Neural cell (in vitro differentiated cells): Measurements from ENCODE around the gene MAN2B1. TPM values are rescaled to one million over a fixed set of nuclear protein-coding genes. Genes with fewer than 3 reads are reported as not detected.
A peak's percentile ranks its signal among the peaks of the same experiment; 100 is the strongest.

Experiments used
- H2AFZ ChIP-seq: fragments of 200-600, 300-800 bp; sonication (generic), shearing (Covaris generic); 2 replicates; pipeline ENCODE4 v1.6.0; 2014; ENCODE audit warnings: low read depth, mild to moderate bottlenecking, antibody characterized with exemption, low read length, moderate library complexity
- H3F3A ChIP-seq: fragments of 200-600 bp; shearing (Covaris generic); 2 replicates; pipeline ENCODE4 v1.6.1; 2016; ENCODE audit warnings: mild to moderate bottlenecking, moderate library complexity, mixed read lengths, antibody characterized with exemption, low read length; ENCODE audit not compliant: insufficient read depth, poor library complexity, severe bottlenecking
- H3K27ac ChIP-seq: fragments of 200-600, 300-800 bp; sonication (generic), shearing (Covaris generic); 2 replicates; pipeline ENCODE4 v1.5.1; 2014; ENCODE audit warnings: mild to moderate bottlenecking, low read length, moderate library complexity
- H3K27me3 ChIP-seq: fragments of 300-800, 200-600 bp; sonication (generic), shearing (Covaris generic); 2 replicates; pipeline ENCODE4 v1.6.0; 2014; ENCODE audit warnings: mild to moderate bottlenecking, low read depth, low read length, moderate library complexity; ENCODE audit not compliant: insufficient read depth
- H3K36me3 ChIP-seq: fragments of 300-800, 200-600 bp; sonication (generic), shearing (Covaris generic); 2 replicates; pipeline ENCODE4 v1.5.1; 2014; ENCODE audit warnings: mild to moderate bottlenecking, antibody characterized with exemption, low read length, moderate library complexity; ENCODE audit not compliant: insufficient read depth
- H3K4me2 ChIP-seq: fragments of 300-800, 200-600 bp; sonication (generic), shearing (Covaris generic); 2 replicates; pipeline ENCODE4 v1.6.0; 2014; ENCODE audit warnings: mild to moderate bottlenecking, low read length
- H3K4me3 ChIP-seq: fragments of 300-800, 200-600 bp; sonication (generic), shearing (Covaris generic); 2 replicates; pipeline ENCODE4 v1.5.1; 2014; ENCODE audit warnings: mild to moderate bottlenecking, low read length, moderate library complexity
- H3K79me2 ChIP-seq: fragments of 200-600 bp; shearing (Covaris generic); replicated peaks from 2 replicates; pipeline ENCODE4 v1.6.0; 2014; ENCODE audit warnings: mild to moderate bottlenecking, low read length, moderate library complexity; ENCODE audit not compliant: insufficient read depth
- H3K9ac ChIP-seq: fragments of 300-800, 200-600 bp; sonication (generic), shearing (Covaris generic); 2 replicates; pipeline ENCODE4 v1.6.1; 2016; ENCODE audit warnings: mild to moderate bottlenecking, low read length, mixed read lengths
- H3K9me2 ChIP-seq: fragments of 200-600 bp; shearing (Covaris generic); 2 replicates; pipeline ENCODE4 v1.6.1; 2016; ENCODE audit warnings: mild to moderate bottlenecking, low read length, mixed read lengths; ENCODE audit not compliant: insufficient read depth
- H3K9me3 ChIP-seq: fragments of 200-600, 300-800 bp; sonication (generic), shearing (Covaris generic); 2 replicates; pipeline ENCODE4 v1.6.1; 2016; ENCODE audit warnings: mild to moderate bottlenecking, mixed run types, low read length, moderate library complexity, mixed read lengths
- H4K20me1 ChIP-seq: fragments of 200-600 bp; shearing (Covaris generic); 2 replicates; pipeline ENCODE4 v1.6.1; 2016; ENCODE audit warnings: mild to moderate bottlenecking, mixed run types; ENCODE audit not compliant: insufficient read depth
- EP300 ChIP-seq: fragments of 450-650 bp; conservative IDR thresholded peaks from 2 replicates; pipeline ENCODE4 v1.6.1; 2014; ENCODE audit warnings: antibody characterized with exemption, mild to moderate bottlenecking, moderate library complexity; ENCODE audit not compliant: poor library complexity, severe bottlenecking
- EZH2 ChIP-seq: fragments of 200-600, 300-800 bp; shearing (Covaris generic), sonication (generic); IDR thresholded peaks from 2 replicates; pipeline ENCODE4 v1.6.1; 2014; ENCODE audit warnings: antibody characterized with exemption, low read length, borderline replicate concordance, mild to moderate bottlenecking; ENCODE audit not compliant: insufficient read depth, poor library complexity, severe bottlenecking
- MXI1 ChIP-seq: fragments of 450-650 bp; conservative IDR thresholded peaks from 2 replicates; pipeline ENCODE4 v1.6.1; 2014; ENCODE audit warnings: antibody characterized with exemption, mild to moderate bottlenecking; ENCODE audit not compliant: poor library complexity, severe bottlenecking
- POLR2AphosphoS5 ChIP-seq: IDR thresholded peaks from 2 replicates; pipeline ENCODE4 v1.6.1; 2012
- RAD21 ChIP-seq: fragments of 450-650 bp; conservative IDR thresholded peaks from 2 replicates; pipeline ENCODE4 v1.6.1; 2014; ENCODE audit warnings: antibody characterized with exemption, mild to moderate bottlenecking, moderate library complexity
- SMC3 ChIP-seq: fragments of 450-650 bp; conservative IDR thresholded peaks from 2 replicates; pipeline ENCODE4 v1.6.1; 2014; ENCODE audit warnings: antibody characterized with exemption, mild to moderate bottlenecking, moderate library complexity; ENCODE audit not compliant: poor library complexity
- TAF1 ChIP-seq: IDR thresholded peaks from 2 replicates; pipeline ENCODE4 v1.6.1; 2012; ENCODE audit warnings: low read depth
- polyA plus RNA-seq: library from polyadenylated mRNA; depleted of rRNA; stranded (reverse); fragments of >200 nt; gene quantifications from 2 replicates; pipeline ENCODE4 v1.2.3, GENCODE V29; 2014
- TF ChIP-seq, protein P1 (sequence below): fragments of 450-650 bp; IDR thresholded peaks from 2 replicates; pipeline ENCODE4 v1.5.1; 2014; ENCODE audit warnings: antibody characterized with exemption, mild to moderate bottlenecking, moderate library complexity; ENCODE audit not compliant: poor library complexity, severe bottlenecking
- TF ChIP-seq, protein P2 (sequence below): IDR thresholded peaks from 2 replicates; pipeline ENCODE4 v1.6.1; 2012; ENCODE audit warnings: borderline replicate concordance

Gene MAN2B1
- polyA plus RNA-seq, 1 donor from 2014 or later: 11.5 TPM

DNA sequence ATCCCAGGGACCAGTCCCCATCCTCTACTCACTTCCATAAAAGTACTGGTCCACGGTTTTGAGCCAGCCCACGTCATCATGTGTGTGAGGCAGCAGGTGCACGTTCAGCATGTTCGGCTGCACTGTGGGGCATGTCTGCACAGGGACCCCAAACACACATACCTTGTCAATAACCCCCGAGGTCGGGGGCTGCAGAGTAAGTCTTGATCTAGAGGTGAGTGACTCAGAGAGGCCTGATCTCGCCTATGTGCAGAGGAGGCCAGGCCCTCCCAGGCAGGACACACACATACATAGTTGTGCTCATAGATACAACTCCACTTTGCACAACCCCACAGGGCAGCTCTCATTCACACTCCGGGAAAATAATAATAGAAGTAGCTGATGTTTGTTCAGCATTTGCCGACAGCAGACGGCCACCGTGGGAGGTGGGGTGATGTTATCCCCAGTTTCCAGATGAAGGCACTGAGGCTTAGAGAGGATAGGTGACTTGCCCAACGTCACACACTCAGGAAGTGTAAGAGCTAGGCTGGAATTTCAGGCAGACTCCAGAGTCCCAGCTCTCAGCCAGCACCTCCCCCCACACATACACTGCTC lies 774 bp downstream of the MAN2B1 start:
- Histone ChIP-seq H3K4me3 (peak overlapping the region; percentile 87), H3K4me2 (peak overlapping the region; percentile 78), H2AFZ (peak overlapping the region; percentile 75), H3K27me3 (no peaks in the 10 kb centered on the region), H3K9ac (peak overlapping the region; percentile 81), H4K20me1 (no peaks in the 10 kb centered on the region), H3F3A (no peaks in the 10 kb centered on the region), H3K9me3 (no peaks in the 10 kb centered on the region), H3K36me3 (no peaks in the 10 kb centered on the region), H3K79me2 (peaks cover 29% of the 10 kb centered on the region), H3K9me2 (no peaks in the 10 kb centered on the region), H3K27ac (no peak overlapping the region)
- no peak for TF ChIP-seq EZH2
- no peak for TF ChIP-seq SMC3
- TF ChIP-seq POLR2AphosphoS5: no peak
- TF ChIP-seq, protein P1, sequence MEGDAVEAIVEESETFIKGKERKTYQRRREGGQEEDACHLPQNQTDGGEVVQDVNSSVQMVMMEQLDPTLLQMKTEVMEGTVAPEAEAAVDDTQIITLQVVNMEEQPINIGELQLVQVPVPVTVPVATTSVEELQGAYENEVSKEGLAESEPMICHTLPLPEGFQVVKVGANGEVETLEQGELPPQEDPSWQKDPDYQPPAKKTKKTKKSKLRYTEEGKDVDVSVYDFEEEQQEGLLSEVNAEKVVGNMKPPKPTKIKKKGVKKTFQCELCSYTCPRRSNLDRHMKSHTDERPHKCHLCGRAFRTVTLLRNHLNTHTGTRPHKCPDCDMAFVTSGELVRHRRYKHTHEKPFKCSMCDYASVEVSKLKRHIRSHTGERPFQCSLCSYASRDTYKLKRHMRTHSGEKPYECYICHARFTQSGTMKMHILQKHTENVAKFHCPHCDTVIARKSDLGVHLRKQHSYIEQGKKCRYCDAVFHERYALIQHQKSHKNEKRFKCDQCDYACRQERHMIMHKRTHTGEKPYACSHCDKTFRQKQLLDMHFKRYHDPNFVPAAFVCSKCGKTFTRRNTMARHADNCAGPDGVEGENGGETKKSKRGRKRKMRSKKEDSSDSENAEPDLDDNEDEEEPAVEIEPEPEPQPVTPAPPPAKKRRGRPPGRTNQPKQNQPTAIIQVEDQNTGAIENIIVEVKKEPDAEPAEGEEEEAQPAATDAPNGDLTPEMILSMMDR: no peak
- TF ChIP-seq, protein P2, sequence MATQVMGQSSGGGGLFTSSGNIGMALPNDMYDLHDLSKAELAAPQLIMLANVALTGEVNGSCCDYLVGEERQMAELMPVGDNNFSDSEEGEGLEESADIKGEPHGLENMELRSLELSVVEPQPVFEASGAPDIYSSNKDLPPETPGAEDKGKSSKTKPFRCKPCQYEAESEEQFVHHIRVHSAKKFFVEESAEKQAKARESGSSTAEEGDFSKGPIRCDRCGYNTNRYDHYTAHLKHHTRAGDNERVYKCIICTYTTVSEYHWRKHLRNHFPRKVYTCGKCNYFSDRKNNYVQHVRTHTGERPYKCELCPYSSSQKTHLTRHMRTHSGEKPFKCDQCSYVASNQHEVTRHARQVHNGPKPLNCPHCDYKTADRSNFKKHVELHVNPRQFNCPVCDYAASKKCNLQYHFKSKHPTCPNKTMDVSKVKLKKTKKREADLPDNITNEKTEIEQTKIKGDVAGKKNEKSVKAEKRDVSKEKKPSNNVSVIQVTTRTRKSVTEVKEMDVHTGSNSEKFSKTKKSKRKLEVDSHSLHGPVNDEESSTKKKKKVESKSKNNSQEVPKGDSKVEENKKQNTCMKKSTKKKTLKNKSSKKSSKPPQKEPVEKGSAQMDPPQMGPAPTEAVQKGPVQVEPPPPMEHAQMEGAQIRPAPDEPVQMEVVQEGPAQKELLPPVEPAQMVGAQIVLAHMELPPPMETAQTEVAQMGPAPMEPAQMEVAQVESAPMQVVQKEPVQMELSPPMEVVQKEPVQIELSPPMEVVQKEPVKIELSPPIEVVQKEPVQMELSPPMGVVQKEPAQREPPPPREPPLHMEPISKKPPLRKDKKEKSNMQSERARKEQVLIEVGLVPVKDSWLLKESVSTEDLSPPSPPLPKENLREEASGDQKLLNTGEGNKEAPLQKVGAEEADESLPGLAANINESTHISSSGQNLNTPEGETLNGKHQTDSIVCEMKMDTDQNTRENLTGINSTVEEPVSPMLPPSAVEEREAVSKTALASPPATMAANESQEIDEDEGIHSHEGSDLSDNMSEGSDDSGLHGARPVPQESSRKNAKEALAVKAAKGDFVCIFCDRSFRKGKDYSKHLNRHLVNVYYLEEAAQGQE: no peak
- TF ChIP-seq TAF1: no peak
- TF ChIP-seq MXI1: no peak
- no peak for TF ChIP-seq RAD21
- TF ChIP-seq EP300: no peak

DNA sequence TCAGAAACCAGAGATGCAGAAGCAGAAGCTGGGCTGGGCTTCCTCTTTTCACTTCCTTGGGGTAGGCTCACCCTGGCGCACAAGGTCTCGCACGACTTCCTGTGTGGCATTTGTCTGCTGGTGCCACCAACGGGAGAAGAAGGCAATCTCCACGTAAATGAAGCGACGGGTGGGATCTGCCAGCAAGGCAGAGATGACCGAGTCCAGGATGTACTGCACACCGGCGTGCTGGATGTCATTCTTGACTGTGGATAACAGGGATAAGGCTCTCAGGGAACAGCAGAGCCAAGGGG lies 1.3 kb downstream of the MAN2B1 start:
- Histone ChIP-seq H3K36me3 (no peaks in the 10 kb centered on the region), H3K27ac (no peak overlapping the region), H3K9me2 (no peaks in the 10 kb centered on the region), H3K4me3 (peak overlapping the region; percentile 87), H3K9ac (no peak overlapping the region), H3F3A (no peaks in the 10 kb centered on the region), H4K20me1 (no peaks in the 10 kb centered on the region), H2AFZ (no peak overlapping the region), H3K27me3 (no peaks in the 10 kb centered on the region), H3K9me3 (no peaks in the 10 kb centered on the region), H3K4me2 (no peak overlapping the region), H3K79me2 (peaks cover 29% of the 10 kb centered on the region)
- TF ChIP-seq TAF1: no peak
- TF ChIP-seq SMC3: no peak
- TF ChIP-seq, protein P2: no peak
- TF ChIP-seq MXI1: no peak
- no peak for TF ChIP-seq EP300
- TF ChIP-seq, protein P1: no peak
- no peak for TF ChIP-seq EZH2
- TF ChIP-seq POLR2AphosphoS5: no peak
- TF ChIP-seq RAD21: no peak
